Gastrocnemius medialis (tissue), 4 donors: ENCODE results near the gene GKAP1.
"Not testable (repeated sequence)": the region's sequence is repeated elsewhere in the genome, so short reads cannot be mapped to it uniquely, and the experiment has no call there.

Experiments used
- POLR2A ChIP-seq, 2 donors: fragments of 450-650 bp; IDR thresholded peaks; one replicate each; pipeline ENCODE4 v1.6.1; 2017; ENCODE audit warnings: antibody characterized with exemption in 2 of 2, mild to moderate bottlenecking in 2 of 2, moderate library complexity in 2 of 2
- TF ChIP-seq, protein P1 (sequence below), 5 experiments: fragments of 450-650 bp in 3 of 5; fragments of 200-600 bp in 2 of 5; sonication (generic) in 2 of 5; IDR thresholded peaks in 4 of 5; conservative IDR thresholded peaks in 1 of 5; 1 replicate in 4 of 5; 2 replicates in 1 of 5; pipeline ENCODE4 v1.5.1; 2016 to 2019; ENCODE audit warnings: antibody characterized with exemption in 5 of 5, mild to moderate bottlenecking in 3 of 5, moderate library complexity in 3 of 5

DNA sequence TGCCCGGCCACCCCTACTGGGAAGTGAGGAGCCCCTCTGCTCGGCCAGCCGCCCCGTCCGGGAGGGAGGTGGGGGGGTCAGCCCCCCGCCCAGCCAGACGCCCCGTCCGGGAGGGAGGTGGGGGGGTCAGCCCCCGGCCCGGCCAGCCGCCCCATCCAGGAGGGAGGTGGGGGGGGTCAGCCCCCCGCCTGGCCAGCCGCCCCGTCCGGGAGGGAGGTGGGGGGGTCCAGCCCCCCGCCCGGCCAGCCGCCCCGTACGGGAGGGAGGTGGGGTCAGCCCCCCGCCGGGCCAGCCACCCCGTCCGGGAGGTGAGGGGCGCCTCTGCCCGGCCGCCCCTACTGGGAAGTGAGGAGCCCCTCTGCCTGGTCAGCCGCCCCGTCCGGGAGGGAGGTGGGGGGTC is 13.1 kb downstream of the GKAP1 start:
- TF ChIP-seq POLR2A (IDR thresholded peaks at IDR 0.05) = not testable (repeated sequence)
- TF ChIP-seq, protein P1, sequence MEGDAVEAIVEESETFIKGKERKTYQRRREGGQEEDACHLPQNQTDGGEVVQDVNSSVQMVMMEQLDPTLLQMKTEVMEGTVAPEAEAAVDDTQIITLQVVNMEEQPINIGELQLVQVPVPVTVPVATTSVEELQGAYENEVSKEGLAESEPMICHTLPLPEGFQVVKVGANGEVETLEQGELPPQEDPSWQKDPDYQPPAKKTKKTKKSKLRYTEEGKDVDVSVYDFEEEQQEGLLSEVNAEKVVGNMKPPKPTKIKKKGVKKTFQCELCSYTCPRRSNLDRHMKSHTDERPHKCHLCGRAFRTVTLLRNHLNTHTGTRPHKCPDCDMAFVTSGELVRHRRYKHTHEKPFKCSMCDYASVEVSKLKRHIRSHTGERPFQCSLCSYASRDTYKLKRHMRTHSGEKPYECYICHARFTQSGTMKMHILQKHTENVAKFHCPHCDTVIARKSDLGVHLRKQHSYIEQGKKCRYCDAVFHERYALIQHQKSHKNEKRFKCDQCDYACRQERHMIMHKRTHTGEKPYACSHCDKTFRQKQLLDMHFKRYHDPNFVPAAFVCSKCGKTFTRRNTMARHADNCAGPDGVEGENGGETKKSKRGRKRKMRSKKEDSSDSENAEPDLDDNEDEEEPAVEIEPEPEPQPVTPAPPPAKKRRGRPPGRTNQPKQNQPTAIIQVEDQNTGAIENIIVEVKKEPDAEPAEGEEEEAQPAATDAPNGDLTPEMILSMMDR (IDR thresholded peaks at IDR 0.05 in 4 of 5, conservative IDR thresholded peaks at IDR 0.05 in 1 of 5) = not testable (repeated sequence)
